HG02623 (cell line): Measurements from ENCODE around the gene PDE5A.
"Not testable (repeated sequence)": the region's sequence is repeated elsewhere in the genome, so short reads cannot be mapped to it uniquely, and the experiment has no call there.

ENCODE experiments used
- ATAC-seq: cut with Tn5 transposase; IDR thresholded peaks from one replicate; pipeline ENCODE4 v1.9.1; 2021; ENCODE audit warnings: moderate library complexity; ENCODE audit not compliant: unreplicated experiment

PDE5A gene

DNA sequence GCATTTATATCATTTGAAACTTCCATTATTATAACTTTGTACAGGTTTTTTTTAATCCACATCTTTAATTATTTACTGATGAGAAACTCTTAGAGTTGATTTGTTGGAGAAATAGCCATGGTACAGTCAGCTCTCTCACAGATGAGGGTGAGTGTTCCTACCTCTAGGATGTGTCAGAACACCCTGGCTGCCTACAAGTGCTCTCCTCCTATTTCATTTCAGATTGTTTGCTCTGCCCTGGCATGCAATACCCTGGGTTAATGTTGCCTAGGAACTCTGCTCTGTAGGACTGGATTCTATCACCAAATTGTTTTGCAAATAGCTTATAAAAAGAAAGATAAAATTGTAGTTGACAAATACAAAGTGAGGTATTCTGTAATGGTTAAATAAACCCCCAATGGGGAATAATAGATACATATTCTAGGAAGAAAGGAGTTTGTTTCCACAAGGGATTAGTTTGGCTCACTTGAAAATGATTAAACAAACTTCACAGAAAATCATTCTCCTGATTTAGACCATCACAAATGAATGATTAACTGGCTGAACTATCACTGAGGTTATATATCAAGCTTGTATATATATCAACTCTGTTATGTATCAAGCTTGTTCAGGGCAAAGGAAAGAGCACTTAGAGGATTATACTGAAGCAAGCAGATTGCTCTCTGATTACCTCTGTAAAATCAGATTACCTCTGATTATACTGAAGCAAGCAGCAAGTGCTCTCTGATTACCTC lies 150.0 kb downstream of the PDE5A start:
- no peak for ATAC-seq

DNA sequence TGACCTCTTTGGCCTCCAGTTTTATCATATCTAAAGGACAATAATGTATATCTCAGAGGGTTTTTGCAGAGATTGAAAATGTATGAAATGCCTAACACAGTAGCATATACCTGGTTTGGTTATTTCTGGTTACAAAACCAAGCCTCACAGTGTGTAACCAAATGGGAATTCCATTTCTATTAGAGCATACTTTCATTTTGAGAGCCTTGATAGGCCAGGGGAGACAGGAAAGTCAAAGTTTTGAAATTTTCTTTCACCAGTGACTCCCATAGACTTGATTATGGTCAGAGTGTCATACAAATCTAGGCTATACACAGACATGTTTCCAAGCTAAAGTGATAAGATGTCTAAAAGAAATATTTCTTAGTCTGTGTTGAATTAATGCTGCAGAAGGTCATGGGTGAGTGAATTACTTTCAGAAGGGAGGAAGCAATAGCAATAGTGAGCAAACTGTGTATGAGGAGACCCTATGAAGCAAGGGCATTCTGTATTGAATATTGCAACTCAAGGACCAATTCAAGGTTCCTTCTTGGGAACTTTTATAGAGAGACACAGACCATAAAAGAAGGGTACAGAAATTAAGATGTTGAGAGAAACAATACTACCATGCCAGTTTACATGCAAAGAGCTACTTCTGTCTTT lies 151.1 kb downstream of the PDE5A start:
- peak; percentile 65 for ATAC-seq

DNA sequence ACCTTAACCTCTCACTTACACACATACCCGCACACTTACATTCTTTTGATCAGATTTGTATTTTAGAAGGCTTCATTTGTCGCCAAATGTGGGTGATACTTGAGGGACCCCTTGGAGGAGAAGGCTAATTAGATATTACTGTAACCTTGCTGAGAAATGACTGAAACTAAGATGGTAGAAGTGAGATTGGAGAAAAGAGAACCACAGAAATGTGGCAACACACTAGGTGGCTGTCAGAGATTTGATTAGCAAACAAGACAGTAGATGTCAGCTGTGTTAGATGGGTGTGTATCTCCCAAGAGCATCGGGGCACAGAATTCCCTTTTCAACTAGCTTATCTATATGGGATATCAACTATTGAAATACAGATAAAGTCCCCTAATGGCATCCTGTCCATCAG lies 157.3 kb downstream of the PDE5A start:
- ATAC-seq = peak; percentile 52

DNA sequence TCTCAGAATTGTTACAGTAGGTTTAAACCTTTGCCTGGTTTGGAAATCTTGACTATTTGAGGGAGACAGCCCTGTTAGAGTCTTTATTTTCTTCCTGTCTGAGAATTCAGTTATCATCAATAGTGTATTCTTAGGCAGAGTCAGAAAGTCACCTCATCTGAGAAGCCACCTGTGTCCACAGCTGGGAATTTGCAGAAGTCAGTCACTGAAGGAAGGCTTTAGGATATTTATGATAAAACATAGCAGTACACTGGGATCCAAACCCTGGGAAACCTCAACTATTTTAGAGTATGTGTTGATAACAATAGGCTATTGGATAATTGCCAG lies 157.9 kb downstream of the PDE5A start:
- peak; percentile 51 for ATAC-seq

DNA sequence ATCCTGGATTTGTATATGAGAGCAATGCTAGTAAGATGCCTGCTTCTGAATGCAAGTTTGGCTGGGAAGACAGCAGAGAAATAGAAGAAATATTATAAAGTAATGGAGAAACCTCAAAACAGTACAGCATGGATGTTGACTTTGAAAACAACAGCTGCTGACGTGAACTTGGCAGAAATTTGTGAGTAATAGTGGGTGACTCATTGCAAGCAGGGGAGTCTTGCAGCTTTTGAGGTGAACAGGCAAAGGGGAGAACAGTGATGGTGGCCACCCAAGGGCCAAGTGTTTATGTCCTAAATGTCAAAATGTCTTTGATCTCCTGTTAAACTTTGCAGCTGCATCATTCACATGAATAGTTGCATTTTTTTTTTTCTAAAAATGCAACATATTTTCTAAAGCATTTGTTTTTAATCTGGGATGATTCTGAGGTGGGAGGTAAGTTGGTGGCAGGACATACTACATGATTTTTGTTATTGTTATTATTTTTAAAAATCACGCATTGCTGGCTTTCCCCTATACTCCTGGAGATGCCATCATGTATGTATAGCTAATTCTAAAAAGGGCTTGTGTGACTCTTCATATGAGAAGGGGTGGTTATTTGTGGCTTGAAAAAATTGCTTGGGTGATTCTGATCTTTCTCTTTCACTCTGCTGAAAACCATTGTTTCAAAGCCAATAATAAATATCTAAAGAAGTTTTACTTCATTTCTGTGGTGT lies 158.4 kb downstream of the PDE5A start:
- ATAC-seq = peak; percentile 63

DNA sequence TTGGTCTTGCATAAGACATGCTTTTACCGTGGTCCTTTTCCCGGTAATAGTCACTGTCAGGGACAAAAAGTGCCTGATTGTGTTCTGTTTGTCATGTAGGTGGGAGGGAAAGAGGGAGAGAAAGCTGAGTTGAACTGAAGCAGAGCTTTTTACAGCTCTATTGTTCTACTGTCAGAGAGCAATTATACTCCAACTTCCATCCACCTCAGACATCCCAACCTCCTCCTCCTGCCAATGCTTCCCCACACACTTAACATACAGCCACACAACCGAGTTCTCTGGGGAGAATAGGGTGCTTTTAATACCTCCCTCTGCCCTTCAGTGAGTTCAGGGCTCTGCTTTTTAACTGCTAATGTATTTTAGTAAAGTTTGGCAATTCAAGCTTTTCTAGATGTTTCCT lies 159.6 kb downstream of the PDE5A start:
- not testable (repeated sequence) for ATAC-seq

DNA sequence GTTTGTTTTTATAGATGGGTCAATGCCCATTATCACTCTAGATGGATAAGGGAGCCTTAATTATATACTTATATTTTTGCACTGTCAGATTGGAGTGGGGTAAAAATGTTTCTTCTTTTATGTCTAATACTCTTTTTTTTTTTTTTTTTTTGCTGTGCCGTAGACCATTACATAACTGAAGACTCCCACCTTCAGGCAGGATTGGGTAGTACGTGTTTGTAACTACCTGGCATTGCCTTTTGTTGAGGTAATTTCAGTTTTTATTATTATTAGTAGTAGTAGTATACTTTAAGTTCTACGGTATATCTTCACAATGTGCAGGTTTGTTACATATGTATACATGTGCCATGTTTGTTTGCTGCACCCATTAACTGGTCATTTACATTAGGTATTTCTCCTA lies 165.9 kb downstream of the PDE5A start:
- ATAC-seq = not testable (repeated sequence)

DNA sequence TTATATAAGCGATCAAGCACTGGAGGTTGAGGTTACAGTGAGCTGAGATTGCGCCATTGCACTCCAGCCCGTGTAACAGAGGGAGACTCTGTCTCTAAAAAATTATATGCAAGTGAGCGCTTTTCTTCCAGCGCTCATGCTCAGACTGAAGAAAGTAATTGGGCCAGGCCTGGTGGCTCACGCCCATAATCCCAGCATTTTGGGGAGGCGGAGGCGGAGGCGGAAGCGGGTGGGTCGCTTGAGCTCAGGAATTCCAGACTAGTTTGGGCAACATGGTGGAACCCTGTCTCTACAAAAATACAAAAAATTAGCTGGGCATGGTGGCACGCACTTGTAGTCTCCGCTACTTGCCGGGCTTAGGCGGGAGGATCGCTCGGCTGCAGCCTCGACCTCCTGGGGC lies 172.9 kb downstream of the PDE5A start:
- not testable (repeated sequence) for ATAC-seq

DNA sequence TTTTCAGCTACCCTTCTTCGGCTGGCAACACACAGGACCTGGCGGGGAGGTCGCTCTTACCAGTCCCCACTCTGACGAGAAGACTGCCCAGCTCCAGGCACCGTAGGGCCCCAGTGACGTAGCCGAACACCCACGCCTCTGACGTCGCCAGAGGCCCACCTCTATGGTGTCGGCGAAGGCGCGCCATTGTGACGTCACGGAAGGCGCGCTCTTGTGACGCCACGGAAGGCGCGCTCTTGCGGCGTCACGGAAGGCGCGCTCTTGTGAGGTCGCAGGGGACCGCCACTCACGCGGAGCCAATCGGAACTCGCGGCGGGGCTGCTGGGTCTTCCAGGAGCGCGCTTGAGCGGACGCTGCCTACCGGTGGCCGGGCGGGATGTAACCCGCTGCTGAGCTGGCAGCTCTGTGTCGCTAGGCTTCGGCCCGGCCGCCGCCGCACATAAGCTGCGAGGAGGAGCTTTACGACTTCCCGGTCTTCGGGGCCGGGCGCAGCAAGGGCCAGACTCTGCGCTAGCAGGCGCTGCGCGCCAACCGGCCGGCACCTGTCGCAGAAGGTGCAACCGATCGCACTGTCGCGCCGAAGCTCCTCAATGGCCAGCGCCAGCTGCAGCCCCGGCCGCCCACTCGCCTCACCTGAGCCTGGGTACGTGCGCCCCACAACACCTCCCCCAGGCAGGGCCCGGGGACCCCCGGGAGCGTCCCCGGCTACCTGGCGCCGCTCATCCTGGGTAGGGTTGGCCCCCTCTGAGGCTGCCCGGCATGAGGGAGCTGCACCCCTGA lies 173.9 kb downstream of the PDE5A start:
- peak; percentile 100 for ATAC-seq

DNA sequence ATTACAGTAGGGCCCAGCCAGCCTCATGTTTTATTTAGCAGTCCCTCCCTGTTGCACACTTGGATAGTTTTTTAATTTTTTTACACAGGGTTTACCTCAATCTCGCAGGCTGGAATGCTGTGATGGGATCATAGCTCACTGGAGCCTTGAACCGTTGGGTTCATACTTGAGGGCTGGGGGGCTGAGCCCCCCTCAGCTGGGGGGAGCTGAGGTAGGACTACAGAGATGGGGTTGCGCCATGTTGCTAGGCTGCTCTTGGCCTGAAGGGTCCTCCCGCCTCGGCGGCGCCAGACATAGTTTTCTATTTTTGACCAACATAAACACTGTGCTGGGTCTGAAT lies 174.5 kb downstream of the PDE5A start:
- peak; percentile 3 for ATAC-seq

DNA sequence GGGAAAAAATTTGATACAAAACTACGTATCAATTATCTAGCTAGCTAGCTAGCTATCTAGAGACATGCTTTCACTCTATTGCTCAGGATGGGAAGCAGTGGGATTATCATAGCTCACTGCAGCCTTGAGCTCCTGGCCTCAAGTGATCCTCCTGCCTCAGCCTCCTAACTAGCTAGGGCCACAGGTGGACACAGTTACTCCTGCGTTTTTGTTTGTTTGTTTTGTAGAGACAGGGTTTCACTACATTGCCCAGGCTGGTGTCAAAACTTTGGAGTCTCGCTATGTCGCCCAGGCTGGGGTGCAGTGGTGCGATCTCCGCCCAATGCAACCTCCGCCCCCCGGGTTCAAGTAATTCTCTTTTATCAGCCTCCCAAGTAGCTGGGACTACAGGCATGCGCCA lies 175.3 kb downstream of the PDE5A start:
- ATAC-seq = not testable (repeated sequence)

DNA sequence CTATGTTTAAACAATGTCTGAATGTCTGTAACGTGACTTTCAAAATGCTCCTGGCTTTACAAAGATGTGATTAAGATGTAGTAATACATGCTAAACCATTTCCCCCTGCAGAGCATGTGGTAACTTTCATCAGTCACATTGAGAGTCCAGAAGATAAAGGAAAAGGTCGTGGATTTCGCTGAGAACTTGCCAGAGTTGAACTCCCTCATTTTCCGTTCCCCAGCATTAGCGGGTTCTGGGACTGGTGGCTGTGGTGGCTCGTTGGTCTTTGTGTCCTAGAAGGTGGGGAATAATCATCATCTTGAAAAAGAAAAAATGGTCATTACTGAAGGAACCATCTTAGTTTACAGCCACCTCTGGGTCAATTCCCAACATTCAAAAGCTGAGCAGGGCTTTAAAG lies 178.8 kb downstream of the PDE5A start:
- not testable (repeated sequence) for ATAC-seq
